GM18870 (cell line): ENCODE measurements around the gene DMD.
"Not testable (repeated sequence)": the region's sequence is repeated elsewhere in the genome, so short reads cannot be mapped to it uniquely, and the experiment has no call there.

ENCODE experiments used
- ATAC-seq: cut with Tn5 transposase; IDR thresholded peaks from one replicate; pipeline ENCODE4 v1.9.1; 2021; ENCODE audit warnings: moderate library complexity; ENCODE audit not compliant: unreplicated experiment

DMD gene

GRCh38 chrX:31471229-31471628 lies 1740.1 kb downstream of the DMD start:
- ATAC-seq, result no peak

GRCh38 chrX:31470753-31471152 lies 1740.6 kb downstream of the DMD start:
- not testable (repeated sequence) for ATAC-seq

- no peak for ATAC-seq
These were observed 1746.9 kb downstream of the DMD start for GRCh38 chrX:31464306-31464915.

- ATAC-seq, result no peak
These were observed 1750.1 kb downstream of the DMD start for GRCh38 chrX:31461266-31461665.

GRCh38 chrX:31459361-31459760 lies 1752.0 kb downstream of the DMD start:
- ATAC-seq, result no peak

- ATAC-seq, result no peak
These were observed 1761.4 kb downstream of the DMD start for GRCh38 chrX:31449965-31450364.

- ATAC-seq, result no peak
These were observed 1762.3 kb downstream of the DMD start for GRCh38 chrX:31449081-31449480.

- no peak for ATAC-seq
These were observed 1765.8 kb downstream of the DMD start for GRCh38 chrX:31445542-31445941.

- no peak for ATAC-seq
These were observed 1767.7 kb downstream of the DMD start for GRCh38 chrX:31443654-31444053.

- no peak for ATAC-seq
These were observed 1770.8 kb downstream of the DMD start for GRCh38 chrX:31440546-31440945.

- no peak for ATAC-seq
These were observed 1774.9 kb downstream of the DMD start for GRCh38 chrX:31436424-31436823.

GRCh38 chrX:31435592-31435991 lies 1775.8 kb downstream of the DMD start:
- ATAC-seq, result no peak

- ATAC-seq, result no peak
These were observed 1777.5 kb downstream of the DMD start for GRCh38 chrX:31433856-31434255.

- no peak for ATAC-seq
These were observed 1781.4 kb downstream of the DMD start for GRCh38 chrX:31429915-31430314.

GRCh38 chrX:31423609-31424189 lies 1787.7 kb downstream of the DMD start:
- ATAC-seq, result no peak

- no peak for ATAC-seq
These were observed 1789.9 kb downstream of the DMD start for GRCh38 chrX:31421441-31421840.

- ATAC-seq, result no peak
These were observed 1790.6 kb downstream of the DMD start for GRCh38 chrX:31420711-31421151.

- ATAC-seq, result no peak
These were observed 1791.0 kb downstream of the DMD start for GRCh38 chrX:31420302-31420701.

GRCh38 chrX:31397119-31397518 lies 1814.2 kb downstream of the DMD start:
- ATAC-seq, result no peak

- no peak for ATAC-seq
These were observed 1818.8 kb downstream of the DMD start for GRCh38 chrX:31392513-31392912.

GRCh38 chrX:31388946-31389345 lies 1822.4 kb downstream of the DMD start:
- ATAC-seq, result no peak

- no peak for ATAC-seq
These were observed 1826.9 kb downstream of the DMD start for GRCh38 chrX:31384471-31384870.

GRCh38 chrX:31383991-31384390 lies 1827.4 kb downstream of the DMD start:
- no peak for ATAC-seq
